Gastrocnemius medialis (tissue), 4 donors: ENCODE results near the gene BAAT. TPM values are rescaled to one million over a fixed set of nuclear protein-coding genes. Genes with fewer than 3 reads are reported as not detected.

Source experiments
- ATAC-seq, 2 donors: fragments of 150-250 bp; one replicate each; pipeline ENCODE4 v1.9.1; 2016
- DNase-seq, 2 donors: peaks; one replicate each; pipeline ENCODE4 v3.0.0-alpha.2; 2019
- H3K27ac ChIP-seq, 4 donors: fragments of 200-600 bp; sonication (generic); 1 replicate in 1 of 4; 2 replicates in 3 of 4; pipeline ENCODE4 v1.5.1; 2016 to 2018; ENCODE audit warnings: mild to moderate bottlenecking in 2 of 4, moderate library complexity in 1 of 4
- H3K27me3 ChIP-seq, 3 donors: fragments of 200-600 bp; sonication (generic) in 2 of 3; 1 replicate in 1 of 3; 2 replicates in 2 of 3; pipeline versions ENCODE4 v1.5.1 to v1.6.0; 2016 to 2019; ENCODE audit warnings: mild to moderate bottlenecking in 1 of 3, moderate library complexity in 1 of 3
- H3K36me3 ChIP-seq, 2 donors: fragments of 200-600 bp; sonication (generic) in 1 of 2; one replicate each; pipeline ENCODE4 v1.5.1; 2017 to 2018
- H3K4me1 ChIP-seq, 2 donors: fragments of 200-600 bp; sonication (generic) in 1 of 2; one replicate each; pipeline ENCODE4 v1.5.1; 2016 to 2017; ENCODE audit warnings: mild to moderate bottlenecking in 2 of 2
- H3K4me3 ChIP-seq, 4 donors: fragments of 200-600 bp; sonication (generic) in 3 of 4; 1 replicate in 1 of 4; 2 replicates in 3 of 4; pipeline ENCODE4 v1.5.1; 2016 to 2019; ENCODE audit warnings: mild to moderate bottlenecking in 2 of 4
- H3K9me3 ChIP-seq, 3 donors: fragments of 200-600 bp; sonication (generic) in 2 of 3; 1 replicate in 1 of 3; 2 replicates in 2 of 3; pipeline ENCODE4 v1.5.1; 2016 to 2019
- CTCF ChIP-seq, 5 experiments: fragments of 450-650 bp in 3 of 5; fragments of 200-600 bp in 2 of 5; sonication (generic) in 2 of 5; IDR thresholded peaks in 4 of 5; conservative IDR thresholded peaks in 1 of 5; 1 replicate in 4 of 5; 2 replicates in 1 of 5; pipeline ENCODE4 v1.5.1; 2016 to 2019; ENCODE audit warnings: antibody characterized with exemption in 5 of 5, mild to moderate bottlenecking in 3 of 5, moderate library complexity in 3 of 5
- POLR2A ChIP-seq, 2 donors: fragments of 450-650 bp; IDR thresholded peaks; one replicate each; pipeline ENCODE4 v1.6.1; 2017; ENCODE audit warnings: antibody characterized with exemption in 2 of 2, mild to moderate bottlenecking in 2 of 2, moderate library complexity in 2 of 2
- in situ Hi-C, 4 donors: fragments of 200-750 bp; cut with MboI; loops; one replicate each; pipeline versions ENCODE4 v1.15.0 to v1.8.0; 2017; ENCODE audit warnings: low sequenced_read_pairs in 4 of 4
- intact Hi-C: fragments of 100-400 bp; cut with DNase I; formaldehyde crosslinking; loops from one replicate; pipeline ENCODE4 v1.15.1; 2023; ENCODE audit warnings: low total_unique reads
- total RNA-seq, 4 donors: library from RNA; depleted of rRNA; stranded (reverse); fragments of >200 nt; gene quantifications; one replicate each; pipeline versions ENCODE4 v1.1.0 to v1.2.3, GENCODE V29; 2016

Gene BAAT
- total RNA-seq, 4 donors from 2014 or later, result 1.2 to 3.8 (median 1.3) TPM; not detected in 1

GRCh38 chr9:101366038-101366756 is 18.6 kb downstream of the BAAT start:
- Histone ChIP-seq H3K4me3 (no peak overlapping the region), H3K36me3 (no peaks in the 10 kb centered on the region), H3K9me3 (no peaks in the 10 kb centered on the region), H3K4me1 (no peaks in the 10 kb centered on the region), H3K27ac (no peak overlapping the region), H3K27me3 (no peaks in the 10 kb centered on the region)
- TF ChIP-seq CTCF (IDR thresholded peaks at IDR 0.05 in 4 of 5, conservative IDR thresholded peaks at IDR 0.05 in 1 of 5), result no peak
- no peak for TF ChIP-seq POLR2A (IDR thresholded peaks at IDR 0.05)
- in situ Hi-C loops, result no loop called here
- no peak for ATAC-seq
- intact Hi-C loops, result no loop called here
- DNase-seq, result no peak

GRCh38 chr9:101365181-101365580 is 19.6 kb downstream of the BAAT start:
- intact Hi-C loops, result no loop called here
- no peak for ATAC-seq
- no peaks in the 10 kb centered on the region for H3K9me3 ChIP-seq

GRCh38 chr9:101362450-101362849 is 22.4 kb downstream of the BAAT start:
- TF ChIP-seq POLR2A (IDR thresholded peaks at IDR 0.05), result no peak
- no peak for TF ChIP-seq CTCF (IDR thresholded peaks at IDR 0.05 in 4 of 5, conservative IDR thresholded peaks at IDR 0.05 in 1 of 5)
- DNase-seq (no peak), ATAC-seq (no peak)
- intact Hi-C loops, result no loop called here
- H3K4me1 ChIP-seq, result no peaks in the 10 kb centered on the region
- no peak overlapping the region for H3K27ac ChIP-seq
- H3K9me3 ChIP-seq, result no peaks in the 10 kb centered on the region
- no peaks in the 10 kb centered on the region for H3K36me3 ChIP-seq
- H3K4me3 ChIP-seq, result no peak overlapping the region
- no peaks in the 10 kb centered on the region for H3K27me3 ChIP-seq
- in situ Hi-C loops, result no loop called here

More at GRCh38 chr9:101365181-101365580, 19.6 kb downstream of the BAAT start:
- no peak overlapping the region for H3K27ac ChIP-seq
- DNase-seq, result no peak
- H3K4me3 ChIP-seq, result no peak overlapping the region
- H3K4me1 ChIP-seq, result no peaks in the 10 kb centered on the region
- no peak for TF ChIP-seq POLR2A (IDR thresholded peaks at IDR 0.05)
- TF ChIP-seq CTCF (IDR thresholded peaks at IDR 0.05 in 4 of 5, conservative IDR thresholded peaks at IDR 0.05 in 1 of 5), result no peak
- in situ Hi-C loops, result no loop called here
- no peaks in the 10 kb centered on the region for H3K27me3 ChIP-seq
- no peaks in the 10 kb centered on the region for H3K36me3 ChIP-seq

- Histone ChIP-seq H3K36me3 (no peaks in the 10 kb centered on the region), H3K9me3 (no peaks in the 10 kb centered on the region), H3K27ac (no peak overlapping the region), H3K4me1 (no peaks in the 10 kb centered on the region), H3K4me3 (no peak overlapping the region), H3K27me3 (no peaks in the 10 kb centered on the region)
- ATAC-seq (no peak), DNase-seq (no peak)
- in situ Hi-C loops (no loop called here), intact Hi-C loops (no loop called here)
- no peak for TF ChIP-seq POLR2A (IDR thresholded peaks at IDR 0.05)
- no peak for TF ChIP-seq CTCF (IDR thresholded peaks at IDR 0.05 in 4 of 5, conservative IDR thresholded peaks at IDR 0.05 in 1 of 5)
Measured at GRCh38 chr9:101360647-101361046, 24.2 kb downstream of the BAAT start.

- Histone ChIP-seq H3K4me3 (no peak overlapping the region), H3K27ac (no peak overlapping the region), H3K36me3 (no peaks in the 10 kb centered on the region), H3K27me3 (no peaks in the 10 kb centered on the region), H3K4me1 (no peaks in the 10 kb centered on the region), H3K9me3 (no peaks in the 10 kb centered on the region)
- intact Hi-C loops (no loop called here), in situ Hi-C loops (no loop called here)
- TF ChIP-seq CTCF (IDR thresholded peaks at IDR 0.05 in 4 of 5, conservative IDR thresholded peaks at IDR 0.05 in 1 of 5) (no peak), POLR2A (IDR thresholded peaks at IDR 0.05) (no peak)
- ATAC-seq, result no peak
- DNase-seq, result no peak
Measured at GRCh38 chr9:101359679-101360078, 25.1 kb downstream of the BAAT start.
